Smooth muscle cell (in vitro differentiated cells): ENCODE results near the gene DHRS11. TPM values are rescaled to one million over a fixed set of nuclear protein-coding genes. Genes with fewer than 3 reads are reported as not detected.

Source experiments
- DNase-seq: peaks from one replicate; lab custom pipeline; 2025; ENCODE audit not compliant: unreplicated experiment; lab: John Stamatoyannopoulos, UW
- H2AFZ ChIP-seq: fragments of 200-600 bp; sonication (generic); 2 replicates; pipeline ENCODE4 v1.6.0; 2016; ENCODE audit warnings: antibody characterized with exemption, low read depth, mild to moderate bottlenecking
- H3F3A ChIP-seq: fragments of 200-600 bp; sonication (generic); 2 replicates; pipeline ENCODE4 v1.6.0; 2017; ENCODE audit warnings: antibody characterized with exemption, low read depth
- H3K27ac ChIP-seq: fragments of 200-600 bp; sonication (generic); 2 replicates; pipeline ENCODE4 v1.5.1; 2016; ENCODE audit warnings: low read depth, mild to moderate bottlenecking
- H3K27me3 ChIP-seq: fragments of 200-600 bp; sonication (generic); 2 replicates; pipeline ENCODE4 v1.6.1; 2016; ENCODE audit warnings: low read depth, mild to moderate bottlenecking
- H3K36me3 ChIP-seq: fragments of 200-600 bp; sonication (generic); 2 replicates; pipeline ENCODE4 v1.5.1; 2016; ENCODE audit warnings: low read depth
- H3K4me1 ChIP-seq: fragments of 200-600 bp; sonication (generic); 2 replicates; pipeline ENCODE4 v1.5.1; 2016; ENCODE audit warnings: low read depth
- H3K4me2 ChIP-seq: fragments of 200-600 bp; sonication (generic); 2 replicates; pipeline ENCODE4 v1.6.0; 2016; ENCODE audit warnings: mild to moderate bottlenecking
- H3K4me3 ChIP-seq: fragments of 200-600 bp; sonication (generic); 2 replicates; pipeline ENCODE4 v1.5.1; 2016; ENCODE audit warnings: mild to moderate bottlenecking
- H3K79me2 ChIP-seq: fragments of 200-600 bp; sonication (generic); 2 replicates; pipeline ENCODE4 v1.6.0; 2016; ENCODE audit warnings: low read depth, mild to moderate bottlenecking
- H3K9ac ChIP-seq: fragments of 200-600 bp; sonication (generic); 2 replicates; pipeline ENCODE4 v1.6.0; 2016; ENCODE audit warnings: low read depth
- H3K9me3 ChIP-seq: fragments of 200-600 bp; sonication (generic); replicated peaks from 2 replicates; pipeline ENCODE4 v1.5.1; 2016; ENCODE audit warnings: low read depth
- H4K20me1 ChIP-seq: fragments of 200-600 bp; sonication (generic); 2 replicates; pipeline ENCODE4 v1.6.0; 2016; ENCODE audit warnings: low read depth
- WGBS: methylation state at CpG from one replicate; pipeline ENCODE4 v1.1.7; 2016; ENCODE audit warnings: low lambda C conversion rate; 5-methylcytosine and 5-hydroxymethylcytosine counted together
- polyA plus RNA-seq: library from polyadenylated mRNA; unstranded; fragments of >200 nt; fragmentation: Nextera tagmentation; extraction: Ambion mirVana; gene quantifications from 2 replicates; pipeline ENCODE4 v1.2.1, GENCODE V29; 2016
- total RNA-seq: library from RNA; depleted of rRNA; stranded (reverse); fragments of >200 nt; gene quantifications from 2 replicates; pipeline ENCODE4 v1.2.3, GENCODE V29; 2014
- TF ChIP-seq, protein P1 (sequence below): fragments of 200-600 bp; sonication (generic); IDR thresholded peaks from 2 replicates; pipeline ENCODE4 v1.5.1; 2017; ENCODE audit warnings: borderline replicate concordance, mild to moderate bottlenecking, antibody characterized with exemption; ENCODE audit not compliant: insufficient read depth, poor library complexity, severe bottlenecking

The DHRS11 gene
- total and polyA plus RNA-seq, 2 experiments from 2014 or later: 3.1 to 9.4 TPM

DNA sequence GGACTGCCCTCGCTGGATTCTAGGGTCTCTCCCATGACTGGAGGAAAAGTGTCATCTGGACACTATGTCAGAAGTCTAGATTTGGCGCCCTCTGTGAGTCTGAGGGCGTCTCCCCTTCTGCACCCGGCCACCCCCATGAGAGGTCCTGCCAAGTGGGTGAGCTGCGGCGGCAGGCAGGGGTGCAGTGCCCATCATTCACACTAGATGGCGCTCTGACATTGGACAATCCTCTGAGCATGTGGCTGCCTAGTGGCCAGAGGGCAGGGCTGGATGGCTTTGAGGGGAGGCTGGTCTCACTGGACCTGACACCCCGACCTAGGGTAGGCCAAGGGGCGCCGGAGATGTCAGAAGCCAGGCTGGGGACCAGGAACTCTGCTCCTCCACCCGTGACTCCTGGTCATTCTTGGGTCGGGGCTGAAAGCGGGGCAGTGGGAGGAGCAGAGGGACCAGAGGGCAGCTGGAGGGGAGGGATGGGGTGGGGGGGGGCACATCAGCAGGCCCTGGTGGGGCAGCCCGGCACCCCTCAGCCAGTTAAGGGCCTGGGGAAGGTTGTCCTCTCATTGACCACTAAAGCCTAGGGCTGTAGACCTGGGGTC, 37.7 kb downstream of the DHRS11 start:
- no peaks in the 10 kb centered on the region for H3F3A ChIP-seq
- TF ChIP-seq, protein P1, sequence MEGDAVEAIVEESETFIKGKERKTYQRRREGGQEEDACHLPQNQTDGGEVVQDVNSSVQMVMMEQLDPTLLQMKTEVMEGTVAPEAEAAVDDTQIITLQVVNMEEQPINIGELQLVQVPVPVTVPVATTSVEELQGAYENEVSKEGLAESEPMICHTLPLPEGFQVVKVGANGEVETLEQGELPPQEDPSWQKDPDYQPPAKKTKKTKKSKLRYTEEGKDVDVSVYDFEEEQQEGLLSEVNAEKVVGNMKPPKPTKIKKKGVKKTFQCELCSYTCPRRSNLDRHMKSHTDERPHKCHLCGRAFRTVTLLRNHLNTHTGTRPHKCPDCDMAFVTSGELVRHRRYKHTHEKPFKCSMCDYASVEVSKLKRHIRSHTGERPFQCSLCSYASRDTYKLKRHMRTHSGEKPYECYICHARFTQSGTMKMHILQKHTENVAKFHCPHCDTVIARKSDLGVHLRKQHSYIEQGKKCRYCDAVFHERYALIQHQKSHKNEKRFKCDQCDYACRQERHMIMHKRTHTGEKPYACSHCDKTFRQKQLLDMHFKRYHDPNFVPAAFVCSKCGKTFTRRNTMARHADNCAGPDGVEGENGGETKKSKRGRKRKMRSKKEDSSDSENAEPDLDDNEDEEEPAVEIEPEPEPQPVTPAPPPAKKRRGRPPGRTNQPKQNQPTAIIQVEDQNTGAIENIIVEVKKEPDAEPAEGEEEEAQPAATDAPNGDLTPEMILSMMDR: peak; percentile 98
- H2AFZ ChIP-seq: no peak overlapping the region
- H3K4me1 ChIP-seq: peaks cover 15% of the 10 kb centered on the region
- H3K27ac ChIP-seq: no peak overlapping the region
- H4K20me1 ChIP-seq: no peaks in the 10 kb centered on the region
- peak; percentile 69 for DNase-seq
- H3K9ac ChIP-seq: no peak overlapping the region
- 17% methylated on average over 13 of the region's 14 CpGs for WGBS
- H3K36me3 ChIP-seq: no peaks in the 10 kb centered on the region
- no peak overlapping the region for H3K4me2 ChIP-seq
- H3K27me3 ChIP-seq: peaks cover 31% of the 10 kb centered on the region
- H3K9me3 ChIP-seq: no peaks in the 10 kb centered on the region
- H3K79me2 ChIP-seq: no peaks in the 10 kb centered on the region
- no peak overlapping the region for H3K4me3 ChIP-seq

DNA sequence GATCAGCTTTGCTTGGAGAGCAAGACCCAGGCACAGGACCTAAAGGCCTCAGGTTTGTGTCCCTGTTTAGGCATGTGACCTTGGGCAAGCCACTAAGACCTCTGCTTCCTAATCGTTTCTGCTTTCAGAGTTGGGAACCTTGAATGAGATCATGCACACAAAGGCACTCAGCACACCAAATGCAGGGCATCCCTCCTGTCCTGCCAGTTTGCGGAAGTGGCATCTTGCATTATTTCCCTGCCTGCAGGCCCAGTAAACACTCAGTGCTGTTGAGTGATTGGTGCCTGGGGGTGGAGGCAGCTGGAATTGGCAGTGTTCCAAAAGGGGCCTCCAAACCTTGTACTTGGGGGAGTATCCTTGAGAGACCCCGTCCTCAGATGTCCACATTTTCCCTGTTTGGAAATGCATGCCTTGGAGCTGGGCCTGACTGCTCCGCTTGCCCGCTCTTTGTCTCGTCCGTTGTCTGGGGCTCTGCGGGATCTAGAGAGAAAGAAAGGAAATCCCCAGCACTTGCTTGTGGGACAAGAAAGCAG, 38.4 kb downstream of the DHRS11 start:
- DNase-seq: no peak
- 87% methylated on average over 8 of the region's 8 CpGs for WGBS

DNA sequence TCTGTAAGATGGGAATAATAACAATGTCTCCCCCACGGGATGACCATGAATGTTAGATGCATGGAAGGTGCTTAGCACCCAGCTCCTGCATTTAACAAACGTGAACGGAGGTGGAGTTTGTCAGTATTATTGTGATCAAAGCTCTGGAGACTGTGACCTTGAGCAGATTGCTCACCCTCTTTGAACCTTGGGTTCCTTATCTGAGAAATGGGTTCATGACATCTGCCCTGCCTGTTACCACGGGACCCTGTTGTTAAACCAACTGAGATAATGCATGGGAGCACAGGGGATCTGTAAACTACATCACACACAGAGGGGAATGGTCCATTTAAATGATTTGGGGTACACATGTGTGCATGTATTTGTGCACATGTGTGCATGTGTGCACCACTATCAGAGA, 39.3 kb downstream of the DHRS11 start:
- Histone ChIP-seq H3F3A (no peaks in the 10 kb centered on the region), H3K4me3 (no peak overlapping the region), H3K27me3 (peaks cover 46% of the 10 kb centered on the region), H3K4me2 (no peak overlapping the region), H2AFZ (no peak overlapping the region), H3K9me3 (no peaks in the 10 kb centered on the region), H3K36me3 (no peaks in the 10 kb centered on the region), H3K27ac (no peak overlapping the region), H3K79me2 (no peaks in the 10 kb centered on the region), H3K4me1 (peaks cover 15% of the 10 kb centered on the region), H3K9ac (no peak overlapping the region), H4K20me1 (no peaks in the 10 kb centered on the region)
- no peak for DNase-seq
- 83% methylated on average over 4 of the region's 4 CpGs for WGBS
- TF ChIP-seq, protein P1: no peak

More for the DNA sequence above, 38.4 kb downstream of the DHRS11 start:
- Histone ChIP-seq H3K4me2 (no peak overlapping the region), H3K36me3 (no peaks in the 10 kb centered on the region), H3K9me3 (no peaks in the 10 kb centered on the region), H3K9ac (no peak overlapping the region), H3F3A (no peaks in the 10 kb centered on the region), H3K27me3 (peaks cover 36% of the 10 kb centered on the region), H2AFZ (no peak overlapping the region), H3K79me2 (no peaks in the 10 kb centered on the region), H4K20me1 (no peaks in the 10 kb centered on the region), H3K27ac (no peak overlapping the region), H3K4me1 (peaks cover 15% of the 10 kb centered on the region), H3K4me3 (no peak overlapping the region)
- TF ChIP-seq, protein P1: no peak
